Kidney epithelial cell (primary cell): ENCODE data around the gene CCDC154. TPM values are rescaled to one million over a fixed set of nuclear protein-coding genes. Genes with fewer than 3 reads are reported as not detected.

Source experiments
- DNase-seq: peaks from one replicate; pipeline ENCODE4 v3.0.0-alpha.2; 2010; ENCODE audit warnings: low read depth
- H3K27me3 ChIP-seq: 2 replicates; pipeline ENCODE4 v1.6.0; 2011; ENCODE audit warnings: low read length; ENCODE audit not compliant: control insufficient read depth, insufficient read depth
- H3K36me3 ChIP-seq: 2 replicates; pipeline ENCODE4 v1.5.1; 2011; ENCODE audit warnings: low read length; ENCODE audit not compliant: control insufficient read depth, insufficient read depth
- H3K4me3 ChIP-seq: 2 replicates; pipeline ENCODE4 v1.5.1; 2011; ENCODE audit warnings: low read depth, mild to moderate bottlenecking, control low read depth, low read length
- CTCF ChIP-seq: IDR thresholded peaks from 2 replicates; pipeline ENCODE4 v1.5.1; 2011; ENCODE audit warnings: mild to moderate bottlenecking, moderate library complexity, low read length, control low read depth, inconsistent platforms; ENCODE audit not compliant: insufficient read depth, poor library complexity, severe bottlenecking
- total RNA-seq: library from RNA; depleted of rRNA; stranded (reverse); fragments of >200 nt; gene quantifications from 2 replicates; pipeline ENCODE4 v1.2.3, GENCODE V29; 2015

CCDC154 gene
- total RNA-seq, 1 donor from 2014 or later, result 0.08 TPM

- no peak overlapping the region for H3K4me3 ChIP-seq
- TF ChIP-seq CTCF, result no peak
- no peaks in the 10 kb centered on the region for H3K36me3 ChIP-seq
- peaks cover 34% of the 10 kb centered on the region for H3K27me3 ChIP-seq
- no peak for DNase-seq
Measured at GRCh38 chr16:1431497-1432270, 12.7 kb downstream of the CCDC154 start.

GRCh38 chr16:1430759-1431496, 13.4 kb downstream of the CCDC154 start, which contains the start of gene PERCC1:
PERCC1 (plus strand) TSS chr16:1431078; CDS start chr16:1432594, 1,516 bp downstream.
- peaks cover 34% of the 10 kb centered on the region for H3K27me3 ChIP-seq
- DNase-seq, result no peak
- H3K36me3 ChIP-seq, result no peaks in the 10 kb centered on the region
- no peak for TF ChIP-seq CTCF
- no peak within 1 kb of the TSS for H3K4me3 ChIP-seq

- TF ChIP-seq CTCF, result no peak
- no peak overlapping the region for H3K4me3 ChIP-seq
- H3K27me3 ChIP-seq, result peaks cover 34% of the 10 kb centered on the region
- DNase-seq, result no peak
- no peaks in the 10 kb centered on the region for H3K36me3 ChIP-seq
Measured at GRCh38 chr16:1430214-1430758, 14.1 kb downstream of the CCDC154 start.

GRCh38 chr16:1429631-1430030, 14.7 kb downstream of the CCDC154 start:
- Histone ChIP-seq H3K27me3 (peaks cover 34% of the 10 kb centered on the region), H3K36me3 (no peaks in the 10 kb centered on the region), H3K4me3 (no peak overlapping the region)
- DNase-seq, result no peak
- no peak for TF ChIP-seq CTCF

GRCh38 chr16:1429012-1429411, 15.3 kb downstream of the CCDC154 start:
- DNase-seq, result no peak
- Histone ChIP-seq H3K27me3 (peaks cover 32% of the 10 kb centered on the region), H3K36me3 (no peaks in the 10 kb centered on the region), H3K4me3 (no peak overlapping the region)
- TF ChIP-seq CTCF, result no peak
